HepG2 (cell line): ENCODE results near the gene TMEM187. TPM values are rescaled to one million over a fixed set of nuclear protein-coding genes. Genes with fewer than 3 reads are reported as not detected.

Source experiments
- ADNP ChIP-seq: sonication (generic); formaldehyde crosslinking; IDR thresholded peaks from 2 replicates; pipeline ENCODE4 v1.4.0; 2020; ENCODE audit warnings: missing genetic modification reagents
- ARID4A ChIP-seq: sonication (generic); formaldehyde crosslinking; IDR thresholded peaks from 2 replicates; pipeline ENCODE4 v1.5.0; 2020; ENCODE audit warnings: mild to moderate bottlenecking, missing genetic modification reagents, borderline replicate concordance
- ATF3 ChIP-seq: sonication (generic); formaldehyde crosslinking; IDR thresholded peaks from 2 replicates; pipeline ENCODE4 v1.4.0; 2020; ENCODE audit warnings: missing genetic modification reagents
- CAMTA2 ChIP-seq: sonication (generic); formaldehyde crosslinking; IDR thresholded peaks from 2 replicates; pipeline ENCODE4 v1.4.0; 2020; ENCODE audit warnings: mild to moderate bottlenecking, missing genetic modification reagents, borderline replicate concordance
- CERS6 ChIP-seq: sonication (generic); formaldehyde crosslinking; IDR thresholded peaks from 2 replicates; pipeline ENCODE4 v1.5.0; 2020; ENCODE audit warnings: missing genetic modification reagents
- EP300 ChIP-seq, 3 experiments: sonication (generic) in 1 of 3; formaldehyde crosslinking in 1 of 3; IDR thresholded peaks; 2 replicates each; pipeline versions ENCODE4 v1.5.1 to v1.6.1; 2011 to 2020; ENCODE audit warnings: low read depth in 2 of 3, low read length in 2 of 3, borderline replicate concordance in 1 of 3, improper control_type of control experiment in 1 of 3, mild to moderate bottlenecking in 1 of 3, missing genetic modification reagents in 1 of 3, moderate library complexity in 1 of 3
- ESRRA ChIP-seq: sonication (generic); formaldehyde crosslinking; IDR thresholded peaks from 2 replicates; pipeline ENCODE4 v1.5.1; 2020; ENCODE audit warnings: mild to moderate bottlenecking, low read depth, missing genetic modification reagents
- FOXC1 ChIP-seq: sonication (generic); formaldehyde crosslinking; IDR thresholded peaks from 2 replicates; pipeline ENCODE4 v1.8.0; 2022; ENCODE audit warnings: mild to moderate bottlenecking, missing genetic modification reagents, borderline replicate concordance
- KAT7 ChIP-seq: IDR thresholded peaks from 2 replicates; pipeline ENCODE4 v1.6.1; 2018; ENCODE audit warnings: borderline replicate concordance, missing compliant biosample characterization
- MBD4 ChIP-seq: IDR thresholded peaks from 2 replicates; pipeline ENCODE4 v1.6.1; 2012; ENCODE audit warnings: low read length, inconsistent platforms, borderline replicate concordance
- NCOA2 ChIP-seq: sonication (generic); formaldehyde crosslinking; IDR thresholded peaks from 2 replicates; pipeline ENCODE4 v1.8.0; 2022; ENCODE audit warnings: inconsistent platforms
- RBAK ChIP-seq: sonication (generic); formaldehyde crosslinking; IDR thresholded peaks from 2 replicates; pipeline ENCODE4 v1.5.1; 2020; ENCODE audit warnings: mild to moderate bottlenecking, missing genetic modification reagents
- SSRP1 ChIP-seq: IDR thresholded peaks from 2 replicates; pipeline ENCODE4 v1.6.1; 2016; ENCODE audit warnings: control low read depth
- STAT5B ChIP-seq: sonication (generic); formaldehyde crosslinking; IDR thresholded peaks from 2 replicates; pipeline ENCODE4 v1.4.0; 2020; ENCODE audit warnings: missing genetic modification reagents
- TAF1 ChIP-seq: sonication (generic); formaldehyde crosslinking; IDR thresholded peaks from 2 replicates; pipeline ENCODE4 v1.4.0; 2020; ENCODE audit warnings: missing genetic modification reagents
- TOE1 ChIP-seq: sonication (generic); formaldehyde crosslinking; IDR thresholded peaks from 2 replicates; pipeline ENCODE4 v1.4.0; 2020; ENCODE audit warnings: mild to moderate bottlenecking, missing genetic modification reagents
- ZBTB7A ChIP-seq: sonication (generic); formaldehyde crosslinking; IDR thresholded peaks from 2 replicates; pipeline ENCODE4 v1.8.0; 2022; ENCODE audit warnings: mild to moderate bottlenecking, missing genetic modification reagents
- ZMAT3 ChIP-seq: sonication (generic); formaldehyde crosslinking; conservative IDR thresholded peaks from 2 replicates; pipeline ENCODE4 v1.7.0; 2021; ENCODE audit warnings: missing genetic modification reagents
- ZNF281 ChIP-seq: sonication (generic); formaldehyde crosslinking; IDR thresholded peaks from 2 replicates; pipeline ENCODE4 v1.4.0; 2020; ENCODE audit warnings: missing genetic modification reagents, borderline replicate concordance
- ZNF567 ChIP-seq: sonication (generic); formaldehyde crosslinking; IDR thresholded peaks from 2 replicates; pipeline ENCODE4 v1.8.1; 2023; ENCODE audit warnings: mild to moderate bottlenecking, missing genetic modification reagents, borderline replicate concordance
- ZNF619 ChIP-seq: sonication (generic); formaldehyde crosslinking; IDR thresholded peaks from 2 replicates; pipeline ENCODE4 v1.4.0; 2020; ENCODE audit warnings: mild to moderate bottlenecking, missing genetic modification reagents
- ZNF678 ChIP-seq: sonication (generic); formaldehyde crosslinking; IDR thresholded peaks from 2 replicates; pipeline ENCODE4 v1.4.0; 2020; ENCODE audit warnings: mild to moderate bottlenecking, missing genetic modification reagents
- polyA plus RNA-seq, 8 experiments: library from polyadenylated mRNA; depleted of rRNA in 3 of 8; stranded (reverse) in 7 of 8; unstranded in 1 of 8; fragments of >200 nt; fragmentation: Illumina TruSeq in 4 of 8; extraction: Trizol in 4 of 8; gene quantifications; 2 replicates each; pipeline versions ENCODE4 v1.2.1 to v1.2.3, GENCODE V29; 2011 to 2016; ENCODE audit warnings: low read depth in 4 of 8, missing spikeins in 1 of 8, mixed read lengths in 1 of 8; ENCODE audit not compliant: insufficient read depth in 1 of 8
- total RNA-seq, 5 experiments: library from RNA; depleted of rRNA; stranded (reverse); fragments of >200 nt; fragmentation: Illumina TruSeq; extraction: Trizol; gene quantifications; 2 replicates each; pipeline ENCODE4 v1.2.3, GENCODE V29; 2016; ENCODE audit warnings: low read depth in 1 of 5

The TMEM187 gene
- total and polyA plus RNA-seq, 2 of the 13 experiments (the other 11 are each of a cell fraction or from before 2014, with no cell fraction given): 2.2 to 6.2 TPM

- peak; percentile 41; the same call in 1 of the 2 replicates for TF ChIP-seq ARID4A (CRISPR knock-in tag)
- no peak for TF ChIP-seq ATF3 (CRISPR knock-in tag)
- TF ChIP-seq NCOA2 (CRISPR knock-in tag): no peak
- TF ChIP-seq RBAK (CRISPR knock-in tag): no peak
- TF ChIP-seq KAT7 (CRISPR knock-in tag): no peak
- no peak for TF ChIP-seq TAF1 (CRISPR knock-in tag)
- TF ChIP-seq ZNF619 (CRISPR knock-in tag): no peak
- no peak for TF ChIP-seq ADNP
- TF ChIP-seq ZNF281: peak; percentile 40; the same call in 1 of the 2 replicates
- no peak for TF ChIP-seq SSRP1 (CRISPR knock-in tag)
- no peak for TF ChIP-seq ESRRA (CRISPR knock-in tag)
- no peak for TF ChIP-seq TOE1
- no peak for TF ChIP-seq FOXC1 (CRISPR knock-in tag)
- TF ChIP-seq CERS6 (CRISPR knock-in tag): no peak
- TF ChIP-seq ZNF567 (CRISPR knock-in tag): no peak
- no peak for TF ChIP-seq ZNF678 (CRISPR knock-in tag)
- no peak for TF ChIP-seq ZBTB7A (CRISPR knock-in tag)
- TF ChIP-seq CAMTA2: no peak
- peak in 1 of 2 experiments; percentile 52; a peak in 2 of 4 replicates for TF ChIP-seq EP300 (IDR thresholded peaks at IDR 0.05; ENCODE audit: low read depth in 2 of 2, low read length in 2 of 2)
- TF ChIP-seq EP300 (CRISPR knock-in tag; IDR thresholded peaks at IDR 0.05; ENCODE audit: borderline replicate concordance): no peak; the same call in 1 of the 2 replicates
- TF ChIP-seq STAT5B (CRISPR knock-in tag): no peak
- TF ChIP-seq MBD4: no peak
- TF ChIP-seq ZMAT3 (CRISPR knock-in tag): 0 out of 2 replicates have a peak, but pooled peaks have one; percentile 10
Observed at GRCh38 chrX:153926858-153927671, 45.5 kb upstream of the TMEM187 start (continued).
